H9 (cell line): ENCODE data around the gene SORCS2. TPM values are rescaled to one million over a fixed set of nuclear protein-coding genes. Genes with fewer than 3 reads are reported as not detected.

ENCODE experiments used
- DNase-seq: peaks from one replicate; pipeline ENCODE4 v3.0.0-alpha.2; 2017
- H2AFZ ChIP-seq: one replicate; pipeline ENCODE4 v1.6.1; 2013; ENCODE audit warnings: mild to moderate bottlenecking, low read length, control low read depth, moderate library complexity
- H2AK5ac ChIP-seq: 2 replicates; pipeline ENCODE4 v1.6.1; 2013; ENCODE audit warnings: low read length, control low read depth, mixed read lengths; ENCODE audit not compliant: insufficient read length
- H2BK120ac ChIP-seq: one replicate; pipeline ENCODE4 v1.6.1; 2013; ENCODE audit warnings: low read depth, mild to moderate bottlenecking, low read length, control low read depth, inconsistent platforms; ENCODE audit not compliant: poor library complexity, severe bottlenecking
- H2BK12ac ChIP-seq: 2 replicates; pipeline ENCODE4 v1.6.1; 2013; ENCODE audit warnings: low read length, control low read depth, mixed read lengths, low read depth; ENCODE audit not compliant: insufficient read length
- H2BK15ac ChIP-seq: 2 replicates; pipeline ENCODE4 v1.6.1; 2013; ENCODE audit warnings: low read depth, low read length, control low read depth
- H2BK20ac ChIP-seq: one replicate; pipeline ENCODE4 v1.6.1; 2013; ENCODE audit warnings: low read depth, mild to moderate bottlenecking, low read length, control low read depth, inconsistent platforms; ENCODE audit not compliant: poor library complexity, severe bottlenecking
- H2BK5ac ChIP-seq: 2 replicates; pipeline ENCODE4 v1.6.1; 2013; ENCODE audit warnings: low read length, control low read depth, mixed read lengths; ENCODE audit not compliant: insufficient read length
- H3K14ac ChIP-seq: 2 replicates; pipeline ENCODE4 v1.6.1; 2013; ENCODE audit warnings: low read length, control low read depth; ENCODE audit not compliant: insufficient read depth
- H3K18ac ChIP-seq: 2 replicates; pipeline ENCODE4 v1.6.1; 2013; ENCODE audit warnings: low read depth, mild to moderate bottlenecking, mixed read lengths, low read length, control low read depth; ENCODE audit not compliant: insufficient read length
- H3K23ac ChIP-seq: 2 replicates; pipeline ENCODE4 v1.6.1; 2013; ENCODE audit warnings: low read length, control low read depth, mixed read lengths, low read depth; ENCODE audit not compliant: insufficient read length
- H3K23me2 ChIP-seq: 2 replicates; pipeline ENCODE4 v1.6.1; 2013; ENCODE audit warnings: low read depth, mild to moderate bottlenecking, mixed read lengths, low read length, control low read depth; ENCODE audit not compliant: insufficient read length, poor library complexity, severe bottlenecking
- H3K27ac ChIP-seq: 2 replicates; pipeline ENCODE4 v1.5.1; 2013; ENCODE audit warnings: low read length, control low read depth, mixed read lengths, low read depth; ENCODE audit not compliant: insufficient read length
- H3K27me3 ChIP-seq: 2 replicates; pipeline ENCODE4 v1.6.1; 2013; ENCODE audit warnings: low read length, control low read depth, inconsistent platforms; ENCODE audit not compliant: insufficient read depth
- H3K4ac ChIP-seq: 2 replicates; pipeline ENCODE4 v1.6.1; 2013; ENCODE audit warnings: low read depth, mild to moderate bottlenecking, control low read depth, inconsistent platforms, low read length, moderate library complexity
- H3K4me1 ChIP-seq: 2 replicates; pipeline ENCODE4 v1.6.1; 2013; ENCODE audit warnings: low read length, control low read depth, inconsistent platforms; ENCODE audit not compliant: insufficient read depth
- H3K4me2 ChIP-seq: 2 replicates; pipeline ENCODE4 v1.6.1; 2013; ENCODE audit warnings: low read length, control low read depth, mixed read lengths; ENCODE audit not compliant: insufficient read length, insufficient read depth
- H3K56ac ChIP-seq: 2 replicates; pipeline ENCODE4 v1.6.1; 2013; ENCODE audit warnings: low read depth, mild to moderate bottlenecking, mixed read lengths, low read length, control low read depth; ENCODE audit not compliant: insufficient read length
- H3K79me1 ChIP-seq: 2 replicates; pipeline ENCODE4 v1.6.1; 2013; ENCODE audit warnings: low read depth, mild to moderate bottlenecking, moderate library complexity, low read length, control low read depth, inconsistent platforms; ENCODE audit not compliant: insufficient read depth, poor library complexity, severe bottlenecking
- H3K79me2 ChIP-seq: 2 replicates; pipeline ENCODE4 v1.6.1; 2013; ENCODE audit warnings: low read length, control low read depth, inconsistent platforms; ENCODE audit not compliant: insufficient read depth
- H3K9ac ChIP-seq: 2 replicates; pipeline ENCODE4 v1.6.1; 2013; ENCODE audit warnings: low read length, control low read depth, mixed read lengths; ENCODE audit not compliant: insufficient read length; ENCODE audit errors: extremely low read depth
- H3K9me3 ChIP-seq: one replicate; pipeline ENCODE4 v1.6.1; 2013; ENCODE audit warnings: low read depth, low read length, inconsistent platforms; ENCODE audit not compliant: control insufficient read depth
- H3T11ph ChIP-seq: one replicate; pipeline ENCODE4 v1.6.1; 2013; ENCODE audit warnings: mild to moderate bottlenecking, low read length, control low read depth, inconsistent platforms
- H4K20me1 ChIP-seq: one replicate; pipeline ENCODE4 v1.6.1; 2013; ENCODE audit not compliant: control insufficient read depth, insufficient read length, insufficient read depth
- H4K5ac ChIP-seq: 2 replicates; pipeline ENCODE4 v1.6.1; 2013; ENCODE audit warnings: low read depth, mild to moderate bottlenecking, mixed read lengths, low read length, control low read depth; ENCODE audit not compliant: insufficient read length
- H4K8ac ChIP-seq: replicated peaks from 2 replicates; pipeline ENCODE4 v1.6.1; 2013; ENCODE audit warnings: low read length, control low read depth, mixed read lengths, low read depth; ENCODE audit not compliant: insufficient read length
- H4K91ac ChIP-seq: 2 replicates; pipeline ENCODE4 v1.6.1; 2013; ENCODE audit warnings: low read depth, mild to moderate bottlenecking, moderate library complexity, mixed read lengths, low read length, control low read depth; ENCODE audit not compliant: insufficient read length
- H3K27ac Mint-ChIP-seq, 3 experiments: 2 replicates in 2 of 3; 3 replicates in 1 of 3; pipeline ENCODE4 v1.8.0; 2020 to 2021; ENCODE audit warnings: mixed read lengths in 3 of 3, mild to moderate bottlenecking in 1 of 3, moderate library complexity in 1 of 3
- H3K27me3 Mint-ChIP-seq: 2 replicates; pipeline ENCODE4 v1.8.0; 2021; ENCODE audit warnings: low read depth, mild to moderate bottlenecking, moderate library complexity, mixed read lengths
- H3K36me3 Mint-ChIP-seq, 3 experiments: 2 replicates in 2 of 3; 3 replicates in 1 of 3; pipeline ENCODE4 v1.8.0; 2020 to 2021; ENCODE audit warnings: low read depth in 3 of 3, mixed read lengths in 3 of 3; ENCODE audit not compliant: insufficient read depth in 1 of 3
- H3K4me1 Mint-ChIP-seq, 2 experiments: 2 replicates each; pipeline ENCODE4 v1.8.0; 2020; ENCODE audit warnings: mixed read lengths in 2 of 2
- H3K4me3 Mint-ChIP-seq, 2 experiments: 2 replicates in 1 of 2; 3 replicates in 1 of 2; pipeline ENCODE4 v1.8.0; 2020 to 2021; ENCODE audit warnings: mild to moderate bottlenecking in 2 of 2, mixed read lengths in 2 of 2, moderate library complexity in 1 of 2
- H3K9me3 Mint-ChIP-seq, 2 experiments: 2 replicates in 1 of 2; 3 replicates in 1 of 2; pipeline ENCODE4 v1.8.0; 2020; ENCODE audit warnings: mild to moderate bottlenecking in 2 of 2, mixed read lengths in 2 of 2, moderate library complexity in 1 of 2
- CTCF ChIP-seq: fragments of 200-600 bp; sonication (generic); conservative IDR thresholded peaks from 3 replicates; pipeline ENCODE4 v1.8.0; 2021; ENCODE audit warnings: antibody characterized with exemption, mild to moderate bottlenecking
- WGBS: extraction: QIAGEN DNeasy Blood & Tissue Kit; methylation state at CpG from one replicate; pipeline ENCODE4 v1.1.7; 2013; ENCODE audit warnings: missing lambda C conversion rate, low lambda C conversion rate, mixed read lengths; ENCODE audit not compliant: insufficient read length; ENCODE audit errors: extremely low coverage; 5-methylcytosine and 5-hydroxymethylcytosine counted together
- total RNA-seq: library from RNA; stranded (reverse); gene quantifications from 2 replicates; pipeline ENCODE4 v1.2.1, GENCODE V29; 2021

Gene SORCS2
- total RNA-seq, 1 experiment from 2014 or later: 0.57 TPM

- no peak overlapping the region for H3K4ac ChIP-seq
- no peak overlapping the region for H3K4me2 ChIP-seq
- H3K36me3 Mint-ChIP-seq: no peaks in the 10 kb centered on the region
- H3K79me1 ChIP-seq: no peaks in the 10 kb centered on the region
- H3K27me3 Mint-ChIP-seq: no peaks in the 10 kb centered on the region; the same call in none of the 2 replicates
- H3T11ph ChIP-seq: no peak overlapping the region
- H3K4me1 Mint-ChIP-seq: peaks cover 20 to 22% of the 10 kb centered on the region in 2 experiments
- no peak overlapping the region for H3K9ac ChIP-seq
- H2AFZ ChIP-seq: no peak overlapping the region
- H4K8ac ChIP-seq: no peak overlapping the region
- no CpG with 5 or more reads among the region's 7 CpGs for WGBS
- no peaks in the 10 kb centered on the region for H3K9me3 Mint-ChIP-seq
- H3K23ac ChIP-seq: no peak overlapping the region
- TF ChIP-seq CTCF: no peak
- H3K56ac ChIP-seq: no peak overlapping the region
- H3K18ac ChIP-seq: no peak overlapping the region
- H2BK15ac ChIP-seq: no peak overlapping the region
- H4K5ac ChIP-seq: no peak overlapping the region
- H2BK120ac ChIP-seq: no peak overlapping the region
- H3K9me3 ChIP-seq: no peaks in the 10 kb centered on the region
- H2BK20ac ChIP-seq: no peak overlapping the region
- no peak overlapping the region for H2BK12ac ChIP-seq
- DNase-seq: no peak
- no peak overlapping the region for H3K27ac ChIP-seq
- no peaks in the 10 kb centered on the region for H4K20me1 ChIP-seq
- H3K4me1 ChIP-seq: peaks cover 6% of the 10 kb centered on the region; the same call in 1 of the 2 replicates
- H3K79me2 ChIP-seq: no peaks in the 10 kb centered on the region
- no peaks in the 10 kb centered on the region for H3K27me3 ChIP-seq
- H3K14ac ChIP-seq: no peak overlapping the region; the same call in 1 of the 2 replicates
- no peak overlapping the region for H3K27ac Mint-ChIP-seq
- no peak overlapping the region for H2BK5ac ChIP-seq
- H3K23me2 ChIP-seq: no peaks in the 10 kb centered on the region
- no peak overlapping the region for H3K4me3 Mint-ChIP-seq
- no peak overlapping the region for H4K91ac ChIP-seq
- H2AK5ac ChIP-seq: no peak overlapping the region
These were observed 120.4 kb downstream of the SORCS2 start for GRCh38 chr4:7312691-7313090.
